ENCODE results near the gene PRKG1. TPM values are rescaled to one million over a fixed set of nuclear protein-coding genes. Genes with fewer than 3 reads are reported as not detected.

PRKG1 gene
- polyA plus RNA-seq, 2 donors: 0.84 to 0.87 TPM

GRCh38 chr10:51918884-51919325, 844.6 kb downstream of the PRKG1 start:
- WGBS, 2 donors: 43 to 52% methylated on average over 5 of the region's 5 CpGs

GRCh38 chr10:51920672-51921071, 846.4 kb downstream of the PRKG1 start:
- H3K36me3 ChIP-seq (ENCODE audit: control insufficient read depth in 2 of 2, insufficient read depth in 2 of 2, low read length in 1 of 2): no peaks in the 10 kb centered on the region
- no peaks in the 10 kb centered on the region for H3K9me3 ChIP-seq (ENCODE audit: control insufficient read depth in 2 of 2, insufficient read depth in 1 of 2, low read depth in 1 of 2, low read length in 1 of 2)
- no peaks in the 10 kb centered on the region for H3K4me1 ChIP-seq (ENCODE audit: control insufficient read depth in 2 of 2, insufficient read depth in 2 of 2, low read length in 1 of 2)
- no peaks in the 10 kb centered on the region for H3K27me3 ChIP-seq (ENCODE audit: control insufficient read depth in 1 of 2, insufficient read depth in 2 of 2, low read length in 2 of 2)
- no peak overlapping the region for H3K27ac ChIP-seq (ENCODE audit: low read depth in 2 of 2, low read length in 1 of 2)
- no peak overlapping the region for H3K4me3 ChIP-seq (ENCODE audit: low read depth in 1 of 2, low read length in 2 of 2)

More at GRCh38 chr10:51918884-51919325, 844.6 kb downstream of the PRKG1 start:
- Histone ChIP-seq H3K36me3 (ENCODE audit: control insufficient read depth in 2 of 2, insufficient read depth in 2 of 2, low read length in 1 of 2) (no peaks in the 10 kb centered on the region), H3K27ac (ENCODE audit: low read depth in 2 of 2, low read length in 1 of 2) (no peak overlapping the region), H3K4me3 (ENCODE audit: low read depth in 1 of 2, low read length in 2 of 2) (no peak overlapping the region), H3K4me1 (ENCODE audit: control insufficient read depth in 2 of 2, insufficient read depth in 2 of 2, low read length in 1 of 2) (no peaks in the 10 kb centered on the region), H3K27me3 (ENCODE audit: control insufficient read depth in 1 of 2, insufficient read depth in 2 of 2, low read length in 2 of 2) (no peaks in the 10 kb centered on the region), H3K9me3 (ENCODE audit: control insufficient read depth in 2 of 2, insufficient read depth in 1 of 2, low read depth in 1 of 2, low read length in 1 of 2) (no peaks in the 10 kb centered on the region)

GRCh38 chr10:51924359-51924758, 850.1 kb downstream of the PRKG1 start:
- H3K27me3 ChIP-seq (ENCODE audit: control insufficient read depth in 1 of 2, insufficient read depth in 2 of 2, low read length in 2 of 2): no peaks in the 10 kb centered on the region
- WGBS, 2 donors: 89 to 92% methylated on average over 4 of the region's 4 CpGs
- H3K4me3 ChIP-seq (ENCODE audit: low read depth in 1 of 2, low read length in 2 of 2): no peak overlapping the region
- H3K4me1 ChIP-seq (ENCODE audit: control insufficient read depth in 2 of 2, insufficient read depth in 2 of 2, low read length in 1 of 2): no peaks in the 10 kb centered on the region
- no peaks in the 10 kb centered on the region for H3K9me3 ChIP-seq (ENCODE audit: control insufficient read depth in 2 of 2, insufficient read depth in 1 of 2, low read depth in 1 of 2, low read length in 1 of 2)
- no peak overlapping the region for H3K27ac ChIP-seq (ENCODE audit: low read depth in 2 of 2, low read length in 1 of 2)
- no peaks in the 10 kb centered on the region for H3K36me3 ChIP-seq (ENCODE audit: control insufficient read depth in 2 of 2, insufficient read depth in 2 of 2, low read length in 1 of 2)

GRCh38 chr10:51926337-51926736, 852.0 kb downstream of the PRKG1 start:
- WGBS, 2 donors: 81 to 85% methylated on average over 5 of the region's 5 CpGs
- no peaks in the 10 kb centered on the region for H3K4me1 ChIP-seq (ENCODE audit: control insufficient read depth in 2 of 2, insufficient read depth in 2 of 2, low read length in 1 of 2)
- H3K27ac ChIP-seq (ENCODE audit: low read depth in 2 of 2, low read length in 1 of 2): no peak overlapping the region
- H3K9me3 ChIP-seq (ENCODE audit: control insufficient read depth in 2 of 2, insufficient read depth in 1 of 2, low read depth in 1 of 2, low read length in 1 of 2): no peaks in the 10 kb centered on the region
- no peaks in the 10 kb centered on the region for H3K36me3 ChIP-seq (ENCODE audit: control insufficient read depth in 2 of 2, insufficient read depth in 2 of 2, low read length in 1 of 2)
- H3K4me3 ChIP-seq (ENCODE audit: low read depth in 1 of 2, low read length in 2 of 2): no peak overlapping the region
- no peaks in the 10 kb centered on the region for H3K27me3 ChIP-seq (ENCODE audit: control insufficient read depth in 1 of 2, insufficient read depth in 2 of 2, low read length in 2 of 2)

- Histone ChIP-seq H3K36me3 (ENCODE audit: control insufficient read depth in 2 of 2, insufficient read depth in 2 of 2, low read length in 1 of 2) (no peaks in the 10 kb centered on the region), H3K27me3 (ENCODE audit: control insufficient read depth in 1 of 2, insufficient read depth in 2 of 2, low read length in 2 of 2) (no peaks in the 10 kb centered on the region), H3K4me3 (ENCODE audit: low read depth in 1 of 2, low read length in 2 of 2) (no peak overlapping the region), H3K4me1 (ENCODE audit: control insufficient read depth in 2 of 2, insufficient read depth in 2 of 2, low read length in 1 of 2) (no peaks in the 10 kb centered on the region), H3K9me3 (ENCODE audit: control insufficient read depth in 2 of 2, insufficient read depth in 1 of 2, low read depth in 1 of 2, low read length in 1 of 2) (no peaks in the 10 kb centered on the region), H3K27ac (ENCODE audit: low read depth in 2 of 2, low read length in 1 of 2) (no peak overlapping the region)
- 71% methylated on average over 1 of the region's 1 CpG for WGBS, 2 donors
Observed at GRCh38 chr10:51928162-51928561, 853.9 kb downstream of the PRKG1 start.

GRCh38 chr10:51932530-51932929, 858.2 kb downstream of the PRKG1 start:
- H3K9me3 ChIP-seq (ENCODE audit: control insufficient read depth in 2 of 2, insufficient read depth in 1 of 2, low read depth in 1 of 2, low read length in 1 of 2): no peaks in the 10 kb centered on the region
- H3K4me3 ChIP-seq (ENCODE audit: low read depth in 1 of 2, low read length in 2 of 2): no peak overlapping the region
- no peaks in the 10 kb centered on the region for H3K27me3 ChIP-seq (ENCODE audit: control insufficient read depth in 1 of 2, insufficient read depth in 2 of 2, low read length in 2 of 2)
- no peak overlapping the region for H3K27ac ChIP-seq (ENCODE audit: low read depth in 2 of 2, low read length in 1 of 2)
- no peaks in the 10 kb centered on the region for H3K4me1 ChIP-seq (ENCODE audit: control insufficient read depth in 2 of 2, insufficient read depth in 2 of 2, low read length in 1 of 2)
- H3K36me3 ChIP-seq (ENCODE audit: control insufficient read depth in 2 of 2, insufficient read depth in 2 of 2, low read length in 1 of 2): no peaks in the 10 kb centered on the region
- WGBS, 2 donors: 85 to 89% methylated on average over 4 of the region's 4 CpGs

GRCh38 chr10:51934373-51934772, 860.1 kb downstream of the PRKG1 start:
- Histone ChIP-seq H3K27ac (ENCODE audit: low read depth in 2 of 2, low read length in 1 of 2) (no peak overlapping the region), H3K9me3 (ENCODE audit: control insufficient read depth in 2 of 2, insufficient read depth in 1 of 2, low read depth in 1 of 2, low read length in 1 of 2) (no peaks in the 10 kb centered on the region), H3K4me3 (ENCODE audit: low read depth in 1 of 2, low read length in 2 of 2) (no peak overlapping the region), H3K27me3 (ENCODE audit: control insufficient read depth in 1 of 2, insufficient read depth in 2 of 2, low read length in 2 of 2) (no peaks in the 10 kb centered on the region), H3K4me1 (ENCODE audit: control insufficient read depth in 2 of 2, insufficient read depth in 2 of 2, low read length in 1 of 2) (no peaks in the 10 kb centered on the region), H3K36me3 (ENCODE audit: control insufficient read depth in 2 of 2, insufficient read depth in 2 of 2, low read length in 1 of 2) (no peaks in the 10 kb centered on the region)
- WGBS, 2 donors: 82 to 85% methylated on average over 5 of the region's 5 CpGs

GRCh38 chr10:51935341-51935740, 861.1 kb downstream of the PRKG1 start:
- H3K9me3 ChIP-seq (ENCODE audit: control insufficient read depth in 2 of 2, insufficient read depth in 1 of 2, low read depth in 1 of 2, low read length in 1 of 2): no peaks in the 10 kb centered on the region
- no peaks in the 10 kb centered on the region for H3K4me1 ChIP-seq (ENCODE audit: control insufficient read depth in 2 of 2, insufficient read depth in 2 of 2, low read length in 1 of 2)
- no peak overlapping the region for H3K27ac ChIP-seq (ENCODE audit: low read depth in 2 of 2, low read length in 1 of 2)
- H3K36me3 ChIP-seq (ENCODE audit: control insufficient read depth in 2 of 2, insufficient read depth in 2 of 2, low read length in 1 of 2): no peaks in the 10 kb centered on the region
- no peak overlapping the region for H3K4me3 ChIP-seq (ENCODE audit: low read depth in 1 of 2, low read length in 2 of 2)
- H3K27me3 ChIP-seq (ENCODE audit: control insufficient read depth in 1 of 2, insufficient read depth in 2 of 2, low read length in 2 of 2): no peaks in the 10 kb centered on the region
- 76 to 84% methylated on average over 5 of the region's 5 CpGs for WGBS, 2 donors

- H3K36me3 ChIP-seq (ENCODE audit: control insufficient read depth in 2 of 2, insufficient read depth in 2 of 2, low read length in 1 of 2): no peaks in the 10 kb centered on the region
- no peak overlapping the region for H3K4me3 ChIP-seq (ENCODE audit: low read depth in 1 of 2, low read length in 2 of 2)
- H3K9me3 ChIP-seq (ENCODE audit: control insufficient read depth in 2 of 2, insufficient read depth in 1 of 2, low read depth in 1 of 2, low read length in 1 of 2): no peaks in the 10 kb centered on the region
- H3K4me1 ChIP-seq (ENCODE audit: control insufficient read depth in 2 of 2, insufficient read depth in 2 of 2, low read length in 1 of 2): no peaks in the 10 kb centered on the region
- H3K27ac ChIP-seq (ENCODE audit: low read depth in 2 of 2, low read length in 1 of 2): no peak overlapping the region
- H3K27me3 ChIP-seq (ENCODE audit: control insufficient read depth in 1 of 2, insufficient read depth in 2 of 2, low read length in 2 of 2): no peaks in the 10 kb centered on the region
- 57 to 72% methylated on average over 7 of the region's 7 CpGs for WGBS, 2 donors
Observed at GRCh38 chr10:51937308-51938140, 863.2 kb downstream of the PRKG1 start.

GRCh38 chr10:51950371-51950995, 876.2 kb downstream of the PRKG1 start:
- no peak overlapping the region for H3K27ac ChIP-seq (ENCODE audit: low read depth in 2 of 2, low read length in 1 of 2)
- H3K36me3 ChIP-seq (ENCODE audit: control insufficient read depth in 2 of 2, insufficient read depth in 2 of 2, low read length in 1 of 2): no peaks in the 10 kb centered on the region
- H3K4me1 ChIP-seq (ENCODE audit: control insufficient read depth in 2 of 2, insufficient read depth in 2 of 2, low read length in 1 of 2): no peaks in the 10 kb centered on the region
- H3K27me3 ChIP-seq (ENCODE audit: control insufficient read depth in 1 of 2, insufficient read depth in 2 of 2, low read length in 2 of 2): no peaks in the 10 kb centered on the region
- H3K4me3 ChIP-seq (ENCODE audit: low read depth in 1 of 2, low read length in 2 of 2): no peak overlapping the region
- no peaks in the 10 kb centered on the region for H3K9me3 ChIP-seq (ENCODE audit: control insufficient read depth in 2 of 2, insufficient read depth in 1 of 2, low read depth in 1 of 2, low read length in 1 of 2)
- 89 to 92% methylated on average over 10 of the region's 10 CpGs for WGBS, 2 donors

Measured in esophagus (tissue), 2 donors.